GM10248 (cell line): ENCODE measurements around the gene KHK.
"Not testable (repeated sequence)": the region's sequence is repeated elsewhere in the genome, so short reads cannot be mapped to it uniquely, and the experiment has no call there.

Experiments
- CTCF ChIA-PET: fragments of 300-600 bp; sonication (Branson Sonifier 250); formaldehyde crosslinking; extraction: SDS; loops from one replicate; lab custom pipeline; 2021; ENCODE audit warnings: antibody characterized with exemption; lab: Yijun Ruan, JAX
- POLR2A ChIA-PET: fragments of 350-650 bp; sonication (Branson Sonifier 250); formaldehyde crosslinking; extraction: SDS; loops from one replicate; lab custom pipeline; 2020; ENCODE audit warnings: antibody characterized with exemption; lab: Yijun Ruan, JAX
- DNase-seq: peaks from one replicate; pipeline ENCODE4 v3.0.0; 2012; ENCODE audit errors: extremely low spot score
- TF ChIP-seq, protein P1 (sequence below): IDR thresholded peaks from 2 replicates; pipeline ENCODE4 v1.5.1; 2012; ENCODE audit warnings: mild to moderate bottlenecking, low read depth; ENCODE audit errors: extremely low read depth, missing control alignments, control extremely low read depth

KHK gene

GRCh38 chr2:27118525-27119329 lies 32.2 kb downstream of the KHK start, which contains the start of gene CGREF1:
TSS of gene CGREF1 (minus strand) at chr2:27119128. CDS start at chr2:27104366, 14,762 bp downstream.
- POLR2A ChIA-PET: no interaction called here
- DNase-seq: no peak
- CTCF ChIA-PET: no interaction called here
- TF ChIP-seq, protein P1, sequence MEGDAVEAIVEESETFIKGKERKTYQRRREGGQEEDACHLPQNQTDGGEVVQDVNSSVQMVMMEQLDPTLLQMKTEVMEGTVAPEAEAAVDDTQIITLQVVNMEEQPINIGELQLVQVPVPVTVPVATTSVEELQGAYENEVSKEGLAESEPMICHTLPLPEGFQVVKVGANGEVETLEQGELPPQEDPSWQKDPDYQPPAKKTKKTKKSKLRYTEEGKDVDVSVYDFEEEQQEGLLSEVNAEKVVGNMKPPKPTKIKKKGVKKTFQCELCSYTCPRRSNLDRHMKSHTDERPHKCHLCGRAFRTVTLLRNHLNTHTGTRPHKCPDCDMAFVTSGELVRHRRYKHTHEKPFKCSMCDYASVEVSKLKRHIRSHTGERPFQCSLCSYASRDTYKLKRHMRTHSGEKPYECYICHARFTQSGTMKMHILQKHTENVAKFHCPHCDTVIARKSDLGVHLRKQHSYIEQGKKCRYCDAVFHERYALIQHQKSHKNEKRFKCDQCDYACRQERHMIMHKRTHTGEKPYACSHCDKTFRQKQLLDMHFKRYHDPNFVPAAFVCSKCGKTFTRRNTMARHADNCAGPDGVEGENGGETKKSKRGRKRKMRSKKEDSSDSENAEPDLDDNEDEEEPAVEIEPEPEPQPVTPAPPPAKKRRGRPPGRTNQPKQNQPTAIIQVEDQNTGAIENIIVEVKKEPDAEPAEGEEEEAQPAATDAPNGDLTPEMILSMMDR: no peak

- CTCF ChIA-PET, DNase-seq, POLR2A ChIA-PET: not testable (repeated sequence)
Measured at GRCh38 chr2:27119330-27119670, 32.7 kb downstream of the KHK start.

- no peak for DNase-seq
Measured at GRCh38 chr2:27121906-27122305, 35.3 kb downstream of the KHK start.

GRCh38 chr2:27122791-27123190 lies 36.2 kb downstream of the KHK start:
- no peak for DNase-seq
- CTCF ChIA-PET: interaction anchor here (1.0 to 2.9 kb wide), 5 partner anchors 8 to 144 kb away, joined by 3 to 22 read pairs (median 3); partner anchors contain the start of gene PREB
- POLR2A ChIA-PET: no interaction called here
- TF ChIP-seq, protein P1: no peak

More at GRCh38 chr2:27121906-27122305, 35.3 kb downstream of the KHK start:
- TF ChIP-seq, protein P1: no peak
- ChIA-PET POLR2A (no interaction called here), CTCF (no interaction called here)

GRCh38 chr2:27123302-27124150 lies 37.0 kb downstream of the KHK start, which contains the start of gene ABHD1:
TSS of gene ABHD1 (plus strand) at chr2:27123815. CDS start at chr2:27123949, 134 bp downstream.
- peak; percentile 72 for DNase-seq
- TF ChIP-seq, protein P1: no peak
- POLR2A ChIA-PET: interaction anchor here (0.5 to 0.7 kb wide), 2 partner anchors 128 to 129 kb away, joined by 3 read pairs; no protein-coding TSS in a partner anchor
- CTCF ChIA-PET: interaction anchor here (0.8 to 2.9 kb wide), 10 partner anchors 9 to 161 kb away, joined by 3 to 22 read pairs (median 3); partner anchors contain the start of gene PREB

GRCh38 chr2:27125104-27125503 lies 38.5 kb downstream of the KHK start:
- TF ChIP-seq, protein P1: no peak
- ChIA-PET CTCF (interaction anchor here (1.0 to 2.9 kb wide), 6 partner anchors 9 to 155 kb away, joined by 3 to 22 read pairs (median 6); partner anchors contain the start of gene PREB), POLR2A (no interaction called here)
- DNase-seq: no peak
